Upper lobe of left lung (tissue), 6 donors: ENCODE measurements around the gene CACFD1. TPM values are rescaled to one million over a fixed set of nuclear protein-coding genes. Genes with fewer than 3 reads are reported as not detected.

ENCODE experiments used
- ATAC-seq, 2 donors: fragments of 200-7000 bp; cut with Tn5 transposase; one replicate each; pipeline ENCODE4 v1.9.1; 2022; ENCODE audit warnings: mild to moderate bottlenecking in 2 of 2, moderate library complexity in 2 of 2; ENCODE audit not compliant: low FRiP score in 2 of 2
- DNase-seq, 2 donors: peaks; one replicate each; pipeline ENCODE4 v3.0.0-alpha.2; 2019 to 2020
- H3K27ac ChIP-seq, 4 donors: fragments of 200-600 bp; sonication (generic); one replicate each; pipeline ENCODE4 v1.5.1; 2016 to 2019
- H3K27me3 ChIP-seq, 4 donors: fragments of 200-600 bp; sonication (generic); one replicate each; pipeline ENCODE4 v1.5.1; 2017 to 2019
- H3K36me3 ChIP-seq, 4 donors: fragments of 200-600 bp; sonication (generic); one replicate each; pipeline ENCODE4 v1.5.1; 2016 to 2019
- H3K4me1 ChIP-seq, 4 donors: fragments of 200-600 bp; sonication (generic); one replicate each; pipeline ENCODE4 v1.5.1; 2018 to 2019
- H3K4me3 ChIP-seq, 4 donors: fragments of 200-600 bp; sonication (generic); one replicate each; pipeline ENCODE4 v1.5.1; 2017 to 2019; ENCODE audit warnings: mild to moderate bottlenecking in 2 of 4, moderate library complexity in 1 of 4
- H3K9me3 ChIP-seq, 4 donors: fragments of 200-600 bp; sonication (generic); one replicate each; pipeline ENCODE4 v1.5.1; 2018 to 2019
- EP300 ChIP-seq, 4 donors: sonication (generic); formaldehyde crosslinking; IDR thresholded peaks; one replicate each; pipeline ENCODE4 v1.5.1; 2017; ENCODE audit warnings: antibody characterized with exemption in 4 of 4, control low read depth in 2 of 4
- POLR2A ChIP-seq, 4 donors: fragments of 450-650 bp; IDR thresholded peaks; one replicate each; pipeline ENCODE4 v1.5.1; 2016 to 2017; ENCODE audit warnings: antibody characterized with exemption in 4 of 4, mild to moderate bottlenecking in 2 of 4
- POLR2AphosphoS5 ChIP-seq, 2 donors: sonication (generic); formaldehyde crosslinking; IDR thresholded peaks; one replicate each; pipeline ENCODE4 v1.5.1; 2017; ENCODE audit warnings: antibody characterized with exemption in 2 of 2
- WGBS, 2 donors: methylation state at CpG; one replicate each; pipeline ENCODE4 v1.1.5; 2017 to 2018; 5-methylcytosine and 5-hydroxymethylcytosine counted together
- total RNA-seq, 6 donors: library from RNA; depleted of rRNA in 4 of 6; stranded (reverse); fragments of >200 nt in 4 of 6; gene quantifications; one replicate each; pipeline versions ENCODE4 v1.1.0 to v1.2.1, GENCODE V29; 2016 to 2021
- TF ChIP-seq, protein P1 (sequence below), 6 experiments: fragments of 450-650 bp in 4 of 6; fragments of 200-600 bp in 2 of 6; sonication (generic) in 2 of 6; IDR thresholded peaks; one replicate each; pipeline ENCODE4 v1.5.1; 2016 to 2019; ENCODE audit warnings: antibody characterized with exemption in 6 of 6
- donor health status: DM: no; HTN: no; CAD: no; lungs with moderate emphysema.
- donor health status: DM: no; HTN: yes; CAD: no; lungs with severe emphysema.

Gene CACFD1
- total RNA-seq, 6 donors from 2014 or later: 31.1 to 52.8 (median 38.5) TPM

DNA sequence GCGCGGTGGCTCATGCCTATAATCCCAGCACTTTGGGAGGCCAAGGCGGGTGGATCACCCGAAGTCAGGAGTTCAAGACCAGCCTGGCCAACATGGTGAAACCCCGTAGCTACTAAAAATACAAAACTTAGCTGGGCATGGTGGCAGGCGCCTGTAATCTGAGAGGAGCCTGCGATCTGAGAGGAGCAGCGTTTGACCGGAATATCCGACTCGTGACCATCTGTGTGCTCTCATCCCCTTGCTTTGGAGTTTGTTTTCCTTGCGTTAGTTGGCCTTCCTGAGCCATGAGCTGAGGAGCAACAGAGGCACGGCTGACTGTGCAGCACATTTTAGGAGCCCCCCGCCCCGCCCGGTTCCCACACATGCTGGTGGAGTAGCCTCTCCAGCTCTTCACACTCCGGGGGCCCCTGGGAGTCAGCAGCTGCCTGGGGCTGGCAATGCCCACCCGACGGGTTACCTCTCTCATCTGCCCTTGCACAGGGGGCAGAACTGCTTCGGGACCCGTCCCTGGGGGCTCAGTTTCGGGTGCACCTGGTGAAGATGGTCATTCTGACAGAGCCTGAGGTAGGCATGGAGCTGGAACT, 34.6 kb upstream of the CACFD1 start:
- DNase-seq (no peak), ATAC-seq (no peak)
- Histone ChIP-seq H3K27me3 (peaks cover 0 to 9% (median 3%) of the 10 kb centered on the region in 4 donors), H3K9me3 (no peaks in the 10 kb centered on the region), H3K27ac (no peak overlapping the region), H3K36me3 (no peaks in the 10 kb centered on the region), H3K4me3 (no peak overlapping the region), H3K4me1 (peaks cover 7 to 33% (median 15%) of the 10 kb centered on the region in 4 donors)
- TF ChIP-seq POLR2A (IDR thresholded peaks at IDR 0.05): no peak
- TF ChIP-seq, protein P1, sequence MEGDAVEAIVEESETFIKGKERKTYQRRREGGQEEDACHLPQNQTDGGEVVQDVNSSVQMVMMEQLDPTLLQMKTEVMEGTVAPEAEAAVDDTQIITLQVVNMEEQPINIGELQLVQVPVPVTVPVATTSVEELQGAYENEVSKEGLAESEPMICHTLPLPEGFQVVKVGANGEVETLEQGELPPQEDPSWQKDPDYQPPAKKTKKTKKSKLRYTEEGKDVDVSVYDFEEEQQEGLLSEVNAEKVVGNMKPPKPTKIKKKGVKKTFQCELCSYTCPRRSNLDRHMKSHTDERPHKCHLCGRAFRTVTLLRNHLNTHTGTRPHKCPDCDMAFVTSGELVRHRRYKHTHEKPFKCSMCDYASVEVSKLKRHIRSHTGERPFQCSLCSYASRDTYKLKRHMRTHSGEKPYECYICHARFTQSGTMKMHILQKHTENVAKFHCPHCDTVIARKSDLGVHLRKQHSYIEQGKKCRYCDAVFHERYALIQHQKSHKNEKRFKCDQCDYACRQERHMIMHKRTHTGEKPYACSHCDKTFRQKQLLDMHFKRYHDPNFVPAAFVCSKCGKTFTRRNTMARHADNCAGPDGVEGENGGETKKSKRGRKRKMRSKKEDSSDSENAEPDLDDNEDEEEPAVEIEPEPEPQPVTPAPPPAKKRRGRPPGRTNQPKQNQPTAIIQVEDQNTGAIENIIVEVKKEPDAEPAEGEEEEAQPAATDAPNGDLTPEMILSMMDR (IDR thresholded peaks at IDR 0.05): no peak
- TF ChIP-seq EP300 (IDR thresholded peaks at IDR 0.05): no peak
- TF ChIP-seq POLR2AphosphoS5 (IDR thresholded peaks at IDR 0.05): no peak
- 88 to 91% methylated on average over 8 to 22 of the region's 22 CpGs for whole genome bisulfite sequencing, 2 donors

DNA sequence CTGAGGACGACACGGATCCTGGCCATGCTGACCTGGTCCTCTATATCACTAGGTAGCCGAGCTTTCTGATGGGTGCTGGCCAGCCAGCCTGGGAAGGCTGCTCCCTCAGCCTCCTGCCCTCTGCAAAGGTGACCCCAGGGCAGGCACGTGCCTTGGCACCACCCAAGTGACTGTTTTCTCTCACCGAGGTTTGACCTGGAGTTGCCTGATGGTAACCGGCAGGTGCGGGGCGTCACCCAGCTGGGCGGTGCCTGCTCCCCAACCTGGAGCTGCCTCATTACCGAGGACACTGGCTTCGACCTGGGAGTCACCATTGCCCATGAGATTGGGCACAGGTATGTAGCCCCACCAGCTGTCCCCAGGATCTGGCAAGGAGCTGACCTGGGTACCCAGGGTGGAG, 33.8 kb upstream of the CACFD1 start:
- WGBS, 2 donors: 96 to 100% methylated on average over 2 to 11 of the region's 11 CpGs
- Histone ChIP-seq H3K9me3 (no peaks in the 10 kb centered on the region), H3K27me3 (peaks cover 0 to 9% (median 3%) of the 10 kb centered on the region in 4 donors), H3K4me3 (no peak overlapping the region), H3K36me3 (no peaks in the 10 kb centered on the region), H3K4me1 (peaks cover 7 to 33% (median 15%) of the 10 kb centered on the region in 4 donors), H3K27ac (no peak overlapping the region)
- ATAC-seq: no peak
- TF ChIP-seq POLR2A (IDR thresholded peaks at IDR 0.05): no peak
- TF ChIP-seq, protein P1 (IDR thresholded peaks at IDR 0.05): no peak
- TF ChIP-seq POLR2AphosphoS5 (IDR thresholded peaks at IDR 0.05): no peak
- TF ChIP-seq EP300 (IDR thresholded peaks at IDR 0.05): no peak
- no peak for DNase-seq

DNA sequence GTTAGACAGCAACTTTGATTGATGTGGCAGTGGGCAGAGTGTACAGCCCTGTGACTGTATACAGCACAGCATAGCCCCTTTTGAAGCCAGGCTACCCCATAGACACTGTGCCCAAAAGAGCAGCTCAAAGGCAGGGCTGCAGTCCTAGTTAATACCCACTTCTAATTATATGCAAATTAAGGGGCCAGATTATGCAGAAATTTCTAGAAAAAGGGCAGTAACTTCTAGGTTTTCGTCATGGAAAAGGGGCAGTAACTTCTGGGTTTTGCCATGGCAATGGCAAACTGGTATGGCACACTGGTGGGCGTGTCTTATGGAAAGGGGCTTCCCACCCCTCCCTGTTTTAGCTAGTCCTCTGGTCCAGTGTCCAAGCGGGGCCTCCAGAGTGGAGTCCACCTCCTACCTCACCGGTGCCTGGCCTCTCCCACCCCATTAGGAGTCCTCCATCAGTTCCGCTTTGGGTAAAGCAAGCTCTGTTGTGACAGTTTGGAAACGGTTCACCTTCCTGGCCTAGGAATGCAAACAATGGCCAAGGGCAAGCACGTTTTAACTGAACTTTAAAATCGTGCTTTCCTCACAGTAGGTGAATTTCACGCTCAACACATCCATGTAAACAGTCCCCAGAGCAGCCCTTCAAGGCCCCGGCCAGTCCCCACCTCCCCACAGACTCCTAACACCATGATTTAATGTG, 32.0 kb upstream of the CACFD1 start:
- H3K4me3 ChIP-seq: peak overlapping the region in 2 of 4 donors; percentile 36 to 47
- no peak for TF ChIP-seq EP300 (IDR thresholded peaks at IDR 0.05)
- TF ChIP-seq POLR2A (IDR thresholded peaks at IDR 0.05): no peak
- no peak for TF ChIP-seq POLR2AphosphoS5 (IDR thresholded peaks at IDR 0.05)
- TF ChIP-seq, protein P1 (IDR thresholded peaks at IDR 0.05): no peak
- H3K27ac ChIP-seq: no peak overlapping the region
- H3K27me3 ChIP-seq: peaks cover 0 to 9% (median 3%) of the 10 kb centered on the region in 4 donors
- 65 to 67% methylated on average over 10 of the region's 10 CpGs for WGBS, 2 donors
- H3K9me3 ChIP-seq: no peaks in the 10 kb centered on the region
- peaks cover 7 to 22% (median 10%) of the 10 kb centered on the region in 4 donors for H3K4me1 ChIP-seq
- DNase-seq: no peak
- no peaks in the 10 kb centered on the region for H3K36me3 ChIP-seq
- ATAC-seq: no peak

DNA sequence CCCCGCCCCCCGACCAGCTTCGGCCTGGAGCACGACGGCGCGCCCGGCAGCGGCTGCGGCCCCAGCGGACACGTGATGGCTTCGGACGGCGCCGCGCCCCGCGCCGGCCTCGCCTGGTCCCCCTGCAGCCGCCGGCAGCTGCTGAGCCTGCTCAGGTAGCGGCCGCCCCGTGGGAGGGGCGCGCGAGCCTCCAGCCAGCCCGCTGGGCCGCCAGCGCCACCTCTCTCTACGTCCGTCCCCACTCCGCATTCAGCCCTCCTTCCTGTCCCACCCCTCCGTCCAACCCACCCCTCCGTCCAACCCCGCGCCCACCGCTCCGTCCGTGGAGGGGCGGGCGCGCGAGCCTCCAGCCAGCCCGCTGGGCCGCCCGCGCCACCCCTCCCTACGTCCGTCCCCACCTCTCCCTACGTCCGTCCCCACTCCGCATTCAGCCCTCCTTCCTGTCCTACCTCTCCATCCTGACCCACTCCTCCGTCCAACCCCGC, 31.1 kb upstream of the CACFD1 start:
- Histone ChIP-seq H3K27me3 (peaks cover 0 to 9% (median 3%) of the 10 kb centered on the region in 4 donors), H3K27ac (no peak overlapping the region), H3K9me3 (no peaks in the 10 kb centered on the region), H3K4me1 (peaks cover 7 to 22% (median 10%) of the 10 kb centered on the region in 4 donors), H3K36me3 (no peaks in the 10 kb centered on the region), H3K4me3 (peak overlapping the region in 3 of 4 donors; percentile 36 to 47 (median 42))
- ATAC-seq (peak in 1 of 2 donors; percentile 27), DNase-seq (peak in 1 of 2 donors; percentile 84)
- TF ChIP-seq POLR2A (IDR thresholded peaks at IDR 0.05) (no peak), EP300 (IDR thresholded peaks at IDR 0.05) (no peak), POLR2AphosphoS5 (IDR thresholded peaks at IDR 0.05) (no peak)
- TF ChIP-seq, protein P1 (IDR thresholded peaks at IDR 0.05): no peak
- 2 to 3% methylated on average over 17 to 29 of the region's 57 CpGs for WGBS, 2 donors
